ENCODE results near the gene MERTK. TPM values are rescaled to one million over a fixed set of nuclear protein-coding genes. Genes with fewer than 3 reads are reported as not detected.

The MERTK gene
- polyA plus RNA-seq, 1 of the 3 experiments (the other 2 are of a cell fraction): 9.6 TPM

- peak; percentile 81; the same call in 1 of the 2 replicates for TF ChIP-seq FOSL2 (IDR thresholded peaks at IDR 0.05; ENCODE audit: borderline replicate concordance, low read depth)
- peak; percentile 31; the same call in 1 of the 2 replicates for TF ChIP-seq GATA2 (CRISPR knock-in tag; IDR thresholded peaks at IDR 0.05)
- no peak for TF ChIP-seq REST (IDR thresholded peaks at IDR 0.05; ENCODE audit: low read depth, low read length)
- no peak for TF ChIP-seq USF2 (IDR thresholded peaks at IDR 0.05; ENCODE audit: borderline replicate concordance, low read depth, low read length)
- TF ChIP-seq POLR2AphosphoS5 (IDR thresholded peaks at IDR 0.05; ENCODE audit: low read depth, low read length): peak; percentile 78
- TF ChIP-seq EP300 (IDR thresholded peaks at IDR 0.05; ENCODE audit: borderline replicate concordance in 1 of 2, low read depth in 1 of 2, low read length in 1 of 2): peak in 1 of 2 experiments; percentile 53; a peak in 1 of 4 replicates
Measured at GRCh38 chr2:112055730-112056625, 157.6 kb downstream of the MERTK start (continued).

GRCh38 chr2:112056626-112056987 lies 158.2 kb downstream of the MERTK start:
- H2AFZ ChIP-seq (ENCODE audit: low read depth): peak overlapping the region; percentile 55
- CTCF ChIA-PET: no interaction called here
- POLR2A ChIA-PET: no interaction called here

More at GRCh38 chr2:112056626-112056987, 158.2 kb downstream of the MERTK start:
- Histone ChIP-seq H3K36me3 (replicated peaks in 1 of 2; ENCODE audit: control insufficient read depth in 1 of 2, insufficient read depth in 2 of 2, low read length in 1 of 2) (peaks cover 9 to 23% of the 10 kb centered on the region in 2 experiments), H3K4me1 (ENCODE audit: control insufficient read depth in 1 of 2, insufficient read depth in 2 of 2, low read depth in 1 of 2, low read length in 1 of 2) (peaks cover 15 to 18% of the 10 kb centered on the region in 2 experiments), H3K9ac (peak overlapping the region; percentile 90; the same call in 1 of the 2 replicates), H3K4me2 (peak overlapping the region; percentile 95), H3K27me3 (ENCODE audit: insufficient read depth) (no peaks in the 10 kb centered on the region), H3K27ac (ENCODE audit: low read depth in 2 of 2, low read length in 1 of 2) (peak overlapping the region; percentile 74 to 93), H4K20me1 (ENCODE audit: insufficient read depth) (no peaks in the 10 kb centered on the region; the same call in 1 of the 2 replicates), H3K9me2 (no peaks in the 10 kb centered on the region), H3F3A (replicated peaks; ENCODE audit: insufficient read depth) (peaks cover 29% of the 10 kb centered on the region), H3K4me3 (ENCODE audit: low read depth in 2 of 2, low read length in 1 of 2) (peak overlapping the region; percentile 83 to 88), H3K9me3 (no peaks in the 10 kb centered on the region), H3K79me2 (ENCODE audit: insufficient read depth) (peaks cover 55% of the 10 kb centered on the region)
- no peak for TF ChIP-seq RXRA (IDR thresholded peaks at IDR 0.05; ENCODE audit: borderline replicate concordance, low read depth)
- TF ChIP-seq RCOR1 (IDR thresholded peaks at IDR 0.05; ENCODE audit: low read length): 0 out of 2 replicates have a peak, but pooled peaks have one; percentile 3
- TF ChIP-seq CTCF (IDR thresholded peaks at IDR 0.05): no peak
- no peak for TF ChIP-seq MEF2A (IDR thresholded peaks at IDR 0.05; ENCODE audit: borderline replicate concordance, low read depth)
- DNase-seq: no peak
- WGBS (ENCODE audit: low lambda C conversion rate): 13% methylated on average over 3 of the region's 3 CpGs

All from SK-N-SH (cell line).